GM12873 (cell line): ENCODE results near the gene KRTAP1-3.

Source experiments
- CTCF ChIP-seq: IDR thresholded peaks from 2 replicates; pipeline ENCODE4 v1.5.1; 2012; ENCODE audit warnings: low read depth, mild to moderate bottlenecking, moderate library complexity, low read length, control low read depth; ENCODE audit not compliant: insufficient read depth; ENCODE audit errors: missing control alignments

Gene KRTAP1-3

GRCh38 chr17:41024697-41025096 is 10.0 kb downstream of the KRTAP1-3 start:
- no peak for TF ChIP-seq CTCF

GRCh38 chr17:41020336-41020735 is 14.3 kb downstream of the KRTAP1-3 start:
- no peak for TF ChIP-seq CTCF

- no peak for TF ChIP-seq CTCF
These were observed 15.3 kb downstream of the KRTAP1-3 start for GRCh38 chr17:41019415-41019814.

- no peak for TF ChIP-seq CTCF
These were observed 16.1 kb downstream of the KRTAP1-3 start for GRCh38 chr17:41018541-41018940.

GRCh38 chr17:41016578-41017215 is 18.0 kb downstream of the KRTAP1-3 start:
- no peak for TF ChIP-seq CTCF

GRCh38 chr17:41015454-41015853 is 19.2 kb downstream of the KRTAP1-3 start:
- no peak for TF ChIP-seq CTCF

- TF ChIP-seq CTCF: no peak
These were observed 21.1 kb downstream of the KRTAP1-3 start for GRCh38 chr17:41013606-41014005.
